Peyer's patch (tissue), 4 donors: Measurements from ENCODE around the gene FNDC3B.

Experiments
- POLR2A ChIP-seq, 2 donors: fragments of 450-650 bp; IDR thresholded peaks; one replicate each; pipeline ENCODE4 v1.5.1; 2017; ENCODE audit warnings: antibody characterized with exemption in 2 of 2, mild to moderate bottlenecking in 2 of 2, moderate library complexity in 2 of 2
- TF ChIP-seq, protein P1 (sequence below), 6 experiments: fragments of 450-650 bp in 4 of 6; fragments of 200-600 bp in 2 of 6; sonication (generic) in 1 of 6; IDR thresholded peaks; one replicate each; pipeline ENCODE4 v1.5.1; 2017 to 2019; ENCODE audit warnings: antibody characterized with exemption in 6 of 6, mild to moderate bottlenecking in 3 of 6, moderate library complexity in 1 of 6

DNA sequence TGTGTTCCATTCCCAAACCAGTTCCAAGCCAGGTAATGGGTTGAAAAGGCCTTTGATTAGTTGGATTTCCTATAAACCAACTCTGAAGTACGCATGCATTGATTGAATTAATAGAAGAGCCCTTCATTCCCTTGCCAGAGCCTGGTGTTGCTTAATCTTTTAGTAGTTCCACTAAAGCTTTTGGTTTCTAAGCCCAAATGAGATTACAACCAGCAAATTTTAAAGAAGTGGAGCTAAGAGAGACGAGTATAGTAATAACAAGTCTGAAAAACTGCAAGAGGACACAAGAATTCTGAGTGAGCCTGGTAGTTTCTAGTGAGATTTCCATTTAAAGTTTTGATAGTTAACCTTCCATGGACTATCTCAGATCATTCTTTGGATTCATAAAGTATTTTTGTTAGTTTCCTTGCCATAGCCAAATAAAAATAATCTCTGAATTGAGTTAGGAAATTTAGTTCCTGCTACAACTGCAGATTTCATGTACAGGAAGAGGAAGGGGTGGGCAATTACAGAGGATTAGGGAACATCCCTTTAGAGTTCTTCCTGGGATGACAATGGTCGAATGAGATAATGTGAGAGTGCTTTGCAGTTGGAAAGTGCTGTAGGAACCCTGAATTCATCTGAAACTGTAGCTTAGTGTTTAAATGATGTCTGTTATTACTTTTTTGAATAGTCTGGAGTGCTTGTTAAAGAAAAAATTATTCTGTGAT, 136.8 kb downstream of the FNDC3B start:
- TF ChIP-seq, protein P1, sequence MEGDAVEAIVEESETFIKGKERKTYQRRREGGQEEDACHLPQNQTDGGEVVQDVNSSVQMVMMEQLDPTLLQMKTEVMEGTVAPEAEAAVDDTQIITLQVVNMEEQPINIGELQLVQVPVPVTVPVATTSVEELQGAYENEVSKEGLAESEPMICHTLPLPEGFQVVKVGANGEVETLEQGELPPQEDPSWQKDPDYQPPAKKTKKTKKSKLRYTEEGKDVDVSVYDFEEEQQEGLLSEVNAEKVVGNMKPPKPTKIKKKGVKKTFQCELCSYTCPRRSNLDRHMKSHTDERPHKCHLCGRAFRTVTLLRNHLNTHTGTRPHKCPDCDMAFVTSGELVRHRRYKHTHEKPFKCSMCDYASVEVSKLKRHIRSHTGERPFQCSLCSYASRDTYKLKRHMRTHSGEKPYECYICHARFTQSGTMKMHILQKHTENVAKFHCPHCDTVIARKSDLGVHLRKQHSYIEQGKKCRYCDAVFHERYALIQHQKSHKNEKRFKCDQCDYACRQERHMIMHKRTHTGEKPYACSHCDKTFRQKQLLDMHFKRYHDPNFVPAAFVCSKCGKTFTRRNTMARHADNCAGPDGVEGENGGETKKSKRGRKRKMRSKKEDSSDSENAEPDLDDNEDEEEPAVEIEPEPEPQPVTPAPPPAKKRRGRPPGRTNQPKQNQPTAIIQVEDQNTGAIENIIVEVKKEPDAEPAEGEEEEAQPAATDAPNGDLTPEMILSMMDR (IDR thresholded peaks at IDR 0.05): no peak
- TF ChIP-seq POLR2A (IDR thresholded peaks at IDR 0.05): no peak
